Measurements from ENCODE around the gene ACAA1.

The ACAA1 gene

DNA sequence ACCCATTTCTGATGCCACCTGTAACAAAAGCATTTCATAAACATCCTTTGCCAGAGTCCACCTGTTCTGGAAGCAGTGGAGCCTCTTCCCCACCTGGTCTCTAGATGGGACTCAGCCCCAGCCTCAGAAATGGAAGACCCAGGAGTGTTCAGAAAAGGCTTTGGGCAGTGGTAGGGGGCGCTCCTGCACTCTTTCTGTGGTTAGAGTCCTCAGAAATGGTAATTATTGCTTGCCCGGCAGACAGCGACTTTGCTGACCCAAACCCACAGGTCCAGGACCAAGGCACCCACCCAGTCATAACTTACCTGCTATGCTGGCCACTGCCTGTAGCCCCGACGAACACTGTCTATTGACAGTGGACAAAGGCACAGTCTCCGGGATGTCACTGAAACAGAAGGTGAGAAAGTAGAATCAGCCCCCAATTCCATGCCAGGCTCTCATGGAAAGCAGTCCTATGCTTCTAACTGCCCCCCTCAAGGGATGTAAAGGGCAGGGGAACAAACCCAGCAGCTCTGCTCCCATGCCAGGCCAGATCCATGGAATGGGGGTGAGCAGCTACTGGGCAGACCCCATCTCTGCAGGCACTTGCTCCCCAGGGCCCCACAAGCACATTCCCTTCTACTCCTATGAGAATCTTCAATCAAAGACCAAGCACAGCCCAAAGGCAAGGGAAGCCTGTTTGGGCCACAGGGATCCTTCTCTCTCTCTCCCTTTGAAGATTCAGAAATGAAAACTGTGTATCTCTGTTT, 5.1 kb downstream of the ACAA1 start:
- TF ChIP-seq CTCF (conservative IDR thresholded peaks at IDR 0.05; ENCODE audit: control insufficient read depth, insufficient read depth, low read depth, low read length), result peak; percentile 57
- DNase-seq (ENCODE audit: low read depth), result peak; percentile 47
- H3K4me3 ChIP-seq (ENCODE audit: control insufficient read depth, low read depth, low read length), result no peak overlapping the region

- no peak for TF ChIP-seq CTCF (conservative IDR thresholded peaks at IDR 0.05; ENCODE audit: control insufficient read depth, insufficient read depth, low read depth, low read length)
- no peak for DNase-seq (ENCODE audit: low read depth)
- H3K4me3 ChIP-seq (ENCODE audit: control insufficient read depth, low read depth, low read length), result no peak overlapping the region
Observed at GRCh38 chr3:38130631-38131065, 6.3 kb downstream of the ACAA1 start.

DNA sequence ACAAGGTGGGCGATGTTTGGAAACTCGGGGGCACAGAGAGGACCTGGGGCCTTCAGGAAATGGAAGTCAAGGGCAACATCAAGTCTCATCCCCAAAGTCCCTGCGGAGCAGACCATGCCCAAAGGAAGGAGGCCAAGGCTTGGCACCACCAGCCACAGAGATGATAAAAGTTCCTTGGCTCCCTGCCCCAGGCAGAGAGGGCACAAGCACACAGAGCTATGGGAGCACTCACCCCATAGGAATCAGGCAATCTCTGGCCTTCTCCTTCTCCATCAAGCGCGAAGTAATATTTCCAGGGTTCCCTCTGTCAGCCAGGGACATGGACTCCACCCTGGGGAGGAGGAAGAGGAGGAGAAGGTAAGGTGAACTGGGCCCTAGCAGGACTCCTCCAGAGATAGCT, 7.9 kb downstream of the ACAA1 start:
- H3K4me3 ChIP-seq (ENCODE audit: control insufficient read depth, low read depth, low read length), result no peak overlapping the region

DNA sequence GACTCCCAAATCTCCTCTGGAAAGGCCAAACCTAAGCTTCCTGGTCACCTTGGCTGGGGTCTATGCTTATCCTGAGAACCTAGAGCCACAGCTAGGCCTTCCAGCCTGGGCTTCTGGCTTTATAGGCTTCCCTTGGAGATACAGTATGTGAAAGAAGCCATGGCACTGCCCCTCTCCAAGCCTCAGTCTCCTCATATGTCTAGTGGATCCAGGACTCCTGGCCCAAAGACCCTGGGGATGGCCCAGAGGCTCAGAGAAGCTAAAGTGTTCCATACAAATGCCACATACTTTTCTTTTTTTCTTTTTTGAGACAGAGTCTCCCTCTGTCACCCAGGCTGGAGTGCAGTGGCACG, 8.6 kb downstream of the ACAA1 start:
- H3K4me3 ChIP-seq (ENCODE audit: control insufficient read depth, low read depth, low read length), result no peak overlapping the region
- no peak for TF ChIP-seq CTCF (conservative IDR thresholded peaks at IDR 0.05; ENCODE audit: control insufficient read depth, insufficient read depth, low read depth, low read length)
- DNase-seq (ENCODE audit: low read depth), result no peak

More for the DNA sequence above, 7.9 kb downstream of the ACAA1 start:
- no peak for TF ChIP-seq CTCF (conservative IDR thresholded peaks at IDR 0.05; ENCODE audit: control insufficient read depth, insufficient read depth, low read depth, low read length)
- no peak for DNase-seq (ENCODE audit: low read depth)

GRCh38 chr3:38127611-38128302, 9.2 kb downstream of the ACAA1 start:
- no peak overlapping the region for H3K4me3 ChIP-seq (ENCODE audit: control insufficient read depth, low read depth, low read length)
- no peak for DNase-seq (ENCODE audit: low read depth)
- no peak for TF ChIP-seq CTCF (conservative IDR thresholded peaks at IDR 0.05; ENCODE audit: control insufficient read depth, insufficient read depth, low read depth, low read length)

- no peak overlapping the region for H3K4me3 ChIP-seq (ENCODE audit: control insufficient read depth, low read depth, low read length)
- TF ChIP-seq CTCF (conservative IDR thresholded peaks at IDR 0.05; ENCODE audit: control insufficient read depth, insufficient read depth, low read depth, low read length), result no peak
- DNase-seq (ENCODE audit: low read depth), result no peak
Observed at GRCh38 chr3:38126121-38126892, 10.6 kb downstream of the ACAA1 start.
